GM12878 (cell line): ENCODE data around the gene AGRN. TPM values are rescaled to one million over a fixed set of nuclear protein-coding genes. Genes with fewer than 3 reads are reported as not detected.
A peak's percentile ranks its signal among the peaks of the same experiment; 100 is the strongest.
"Not testable (repeated sequence)": the region's sequence is repeated elsewhere in the genome, so short reads cannot be mapped to it uniquely, and the experiment has no call there.

ENCODE experiments used
- ATAC-seq: fragments of 200-7000 bp; cut with Tn5 transposase; 3 replicates; pipeline ENCODE4 v1.9.1; 2020; ENCODE audit warnings: mild to moderate bottlenecking, moderate library complexity
- BruUV-seq: library from RNA; stranded (reverse); fragments of 400-500 nt; replicated peaks from 2 replicates; lab custom pipeline; 2021; lab: Mats Ljungman, UMichigan
- CTCF ChIA-PET: fragments of 300-600 bp; sonication (Branson Sonifier 250); formaldehyde crosslinking; extraction: SDS; loops from one replicate; lab custom pipeline; 2021; ENCODE audit warnings: inconsistent platforms; lab: Yijun Ruan, JAX
- POLR2A ChIA-PET: fragments of 350-600 bp; formaldehyde crosslinking; extraction: SDS; loops from one replicate; lab custom pipeline; 2021; ENCODE audit warnings: inconsistent platforms; lab: Charles Lee
- RAD21 ChIA-PET: fragments of 300-600 bp; sonication (Branson Sonifier 250); formaldehyde crosslinking; loops from one replicate; lab custom pipeline; 2023; ENCODE audit warnings: antibody characterized with exemption; ENCODE audit not compliant: unreplicated experiment; lab: Charles Lee
- SMC1A ChIA-PET: fragments of 300-600 bp; sonication (Branson Sonifier 250); formaldehyde crosslinking; loops from one replicate; lab custom pipeline; 2023; ENCODE audit not compliant: unreplicated experiment, uncharacterized antibody; lab: Charles Lee
- DNase-seq: peaks from one replicate; pipeline ENCODE4 v3.0.0-alpha.2; 2011; ENCODE audit warnings: low read depth, low spot score
- FAIRE-seq: peaks from 3 replicates; lab custom pipeline; 2011; peaks lifted over from hg19 to GRCh38; lab: Jason Lieb, UNC
- H2AFZ ChIP-seq: 2 replicates; pipeline ENCODE4 v1.6.0; 2011; ENCODE audit warnings: low read depth, low read length, control low read depth; ENCODE audit not compliant: control insufficient read depth
- H3K27ac ChIP-seq: 2 replicates; pipeline ENCODE4 v1.5.1; 2011; ENCODE audit warnings: control low read depth; ENCODE audit not compliant: control insufficient read depth, insufficient read depth
- H3K27me3 ChIP-seq, 2 experiments: replicated peaks in 1 of 2; 2 replicates each; pipeline versions ENCODE4 v1.6.0 to v1.6.1; 2011; ENCODE audit warnings: low read length in 1 of 2; ENCODE audit not compliant: control insufficient read depth in 2 of 2, insufficient read depth in 2 of 2
- H3K36me3 ChIP-seq, 2 experiments: 2 replicates each; pipeline ENCODE4 v1.5.1; 2011; ENCODE audit warnings: low read length in 1 of 2; ENCODE audit not compliant: control insufficient read depth in 2 of 2, insufficient read depth in 2 of 2
- H3K4me1 ChIP-seq: 2 replicates; pipeline ENCODE4 v1.6.1; 2011; ENCODE audit warnings: mild to moderate bottlenecking, low read length, moderate library complexity, mixed read lengths; ENCODE audit not compliant: control insufficient read depth, insufficient read depth
- H3K4me2 ChIP-seq: 2 replicates; pipeline ENCODE4 v1.6.0; 2011; ENCODE audit warnings: control low read depth; ENCODE audit not compliant: control insufficient read depth, insufficient read depth
- H3K4me3 ChIP-seq: fragments of 200-600 bp; sonication (generic); 2 replicates; pipeline ENCODE4 v1.5.1; 2016
- H3K79me2 ChIP-seq: 2 replicates; pipeline ENCODE4 v1.6.0; 2011; ENCODE audit warnings: low read length; ENCODE audit not compliant: control insufficient read depth, insufficient read depth
- H3K9ac ChIP-seq: 2 replicates; pipeline ENCODE4 v1.8.0; 2011; ENCODE audit warnings: low read length, control low read depth, mixed read lengths; ENCODE audit not compliant: control insufficient read depth, insufficient read depth
- H3K9me3 ChIP-seq: replicated peaks from 3 replicates; pipeline ENCODE4 v1.5.1; 2011; ENCODE audit warnings: mild to moderate bottlenecking, low read length; ENCODE audit not compliant: control insufficient read depth, insufficient read depth
- H4K20me1 ChIP-seq: 2 replicates; pipeline ENCODE4 v1.6.0; 2011; ENCODE audit not compliant: control insufficient read depth, insufficient read depth
- ATF7 ChIP-seq: fragments of 450-650 bp; IDR thresholded peaks from 2 replicates; pipeline ENCODE4 v1.6.1; 2016; ENCODE audit warnings: low read depth, mild to moderate bottlenecking
- BCL11A ChIP-seq: IDR thresholded peaks from 2 replicates; pipeline ENCODE4 v1.6.1; 2011; ENCODE audit warnings: low read depth, low read length
- BCL3 ChIP-seq: IDR thresholded peaks from 2 replicates; pipeline ENCODE4 v1.6.1; 2011; ENCODE audit warnings: borderline replicate concordance, low read depth, mild to moderate bottlenecking, moderate library complexity, low read length; ENCODE audit not compliant: insufficient read depth, poor library complexity, severe bottlenecking
- BHLHE40 ChIP-seq, 2 experiments: fragments of 450-650 bp in 1 of 2; IDR thresholded peaks; 2 replicates each; pipeline ENCODE4 v1.6.1; 2011 to 2017; ENCODE audit warnings: low read depth in 2 of 2, borderline replicate concordance in 1 of 2, improper control_type of control experiment in 1 of 2, low read length in 1 of 2, mild to moderate bottlenecking in 1 of 2
- CREM ChIP-seq: IDR thresholded peaks from 2 replicates; pipeline ENCODE4 v1.6.1; 2014; ENCODE audit warnings: antibody characterized with exemption, low read depth
- DPF2 ChIP-seq: fragments of 450-650 bp; IDR thresholded peaks from 2 replicates; pipeline ENCODE4 v1.6.1; 2017; ENCODE audit warnings: mild to moderate bottlenecking
- EGR1 ChIP-seq, 2 experiments: IDR thresholded peaks; 1 replicate in 1 of 2; 2 replicates in 1 of 2; pipeline ENCODE4 v1.6.1; 2011 to 2012; ENCODE audit warnings: low read depth in 2 of 2, low read length in 2 of 2, borderline replicate concordance in 1 of 2, mild to moderate bottlenecking in 1 of 2, moderate library complexity in 1 of 2
- IKZF1 ChIP-seq: fragments of 450-650 bp; conservative IDR thresholded peaks from 2 replicates; pipeline ENCODE4 v1.6.1; 2017; ENCODE audit warnings: antibody characterized with exemption, mild to moderate bottlenecking
- IKZF2 ChIP-seq, 2 experiments: fragments of 450-650 bp; IDR thresholded peaks; 2 replicates each; pipeline ENCODE4 v1.6.1; 2017; ENCODE audit warnings: mild to moderate bottlenecking in 2 of 2, moderate library complexity in 2 of 2
- IRF4 ChIP-seq: IDR thresholded peaks from 2 replicates; pipeline ENCODE4 v1.6.1; 2011; ENCODE audit warnings: low read depth, low read length
- MEF2A ChIP-seq: IDR thresholded peaks from 2 replicates; pipeline ENCODE4 v1.6.1; 2011; ENCODE audit warnings: low read depth, mild to moderate bottlenecking, low read length, moderate library complexity; ENCODE audit not compliant: insufficient read depth
- MEF2B ChIP-seq: fragments of 450-650 bp; IDR thresholded peaks from 2 replicates; pipeline ENCODE4 v1.6.1; 2018; ENCODE audit warnings: mild to moderate bottlenecking, moderate library complexity; ENCODE audit not compliant: partially characterized antibody, poor library complexity, severe bottlenecking
- MXI1 ChIP-seq: fragments of 150-350 bp; IDR thresholded peaks from 2 replicates; pipeline ENCODE4 v1.6.1; 2011; ENCODE audit warnings: low read depth, mild to moderate bottlenecking, inconsistent platforms, low read length, improper control_type of control experiment
- NBN ChIP-seq: fragments of 450-650 bp; IDR thresholded peaks from 2 replicates; pipeline ENCODE4 v1.6.1; 2016
- PAX5 ChIP-seq: IDR thresholded peaks from 2 replicates; pipeline ENCODE4 v1.6.1; 2011; ENCODE audit warnings: low read depth, low read length, borderline replicate concordance
- RELB ChIP-seq: fragments of 450-650 bp; IDR thresholded peaks from 2 replicates; pipeline ENCODE4 v1.6.1; 2017; ENCODE audit warnings: low read depth, mild to moderate bottlenecking, moderate library complexity
- RUNX3 ChIP-seq: IDR thresholded peaks from 2 replicates; pipeline ENCODE4 v1.6.1; 2012; ENCODE audit warnings: low read length, inconsistent platforms
- SP1 ChIP-seq: IDR thresholded peaks from one replicate; pipeline ENCODE4 v1.6.1; 2011; ENCODE audit warnings: low read depth, low read length
- USF1 ChIP-seq: IDR thresholded peaks from 2 replicates; pipeline ENCODE4 v1.6.1; 2011; ENCODE audit warnings: borderline replicate concordance, low read depth, mild to moderate bottlenecking, moderate library complexity, mixed read lengths, low read length; ENCODE audit not compliant: insufficient read depth; ENCODE audit errors: extremely low read length
- WGBS: methylation state at CpG from one replicate; pipeline ENCODE4 v1.1.6; 2016; ENCODE audit warnings: low lambda C conversion rate; ENCODE audit not compliant: insufficient replicate concordance, insufficient coverage; ENCODE audit errors: missing lambda C conversion rate; 5-methylcytosine and 5-hydroxymethylcytosine counted together
- in situ Hi-C: fragments of 300-500 bp; cut with MboI; formaldehyde crosslinking; loops from 9 replicates; pipeline ENCODE4 v1.14.3; 2018; ENCODE audit warnings: mixed read lengths
- intact Hi-C: fragments of 100-400 bp; cut with micrococcal nuclease; formaldehyde crosslinking; loops from one replicate; pipeline ENCODE4 v1.14.2; 2022; ENCODE audit not compliant: unreplicated experiment
- polyA plus RNA-seq, 11 experiments: library from polyadenylated mRNA; depleted of rRNA in 4 of 11; unstranded in 6 of 11; stranded (reverse) in 5 of 11; fragments of >200 nt; fragmentation: Nextera tagmentation in 4 of 11; fragmentation: Illumina TruSeq in 1 of 11; extraction: Ambion mirVana in 4 of 11; extraction: Trizol in 1 of 11; gene quantifications; 1 replicate in 1 of 11; 2 replicates in 10 of 11; pipeline versions ENCODE4 v1.2.1 to v1.2.3, GENCODE V29; 2011 to 2016; ENCODE audit warnings: inconsistent platforms in 2 of 11, missing spikeins in 2 of 11, low read depth in 1 of 11
- total RNA-seq, 4 experiments: library from RNA; depleted of rRNA in 3 of 4; stranded (reverse); fragments of >200 nt in 3 of 4; fragmentation: Illumina TruSeq in 1 of 4; extraction: Trizol in 1 of 4; gene quantifications; 2 replicates each; pipeline versions ENCODE4 v1.2.1 to v1.2.3, GENCODE V29; 2013 to 2021

The AGRN gene
- total and polyA plus RNA-seq, 10 of the 15 experiments (the other 5 are each of a cell fraction or from before 2014, with no cell fraction given) = 0.02 to 41.8 (median 4.1) TPM

- H3K9ac ChIP-seq = peak overlapping the region; percentile 20; the same call in 1 of the 2 replicates
- H3K27ac ChIP-seq, H3K27me3 ChIP-seq, H3K36me3 ChIP-seq, H4K20me1 ChIP-seq, in situ Hi-C loops, H3K79me2 ChIP-seq, DNase-seq, H3K9me3 ChIP-seq, H2AFZ ChIP-seq, intact Hi-C loops, H3K4me3 ChIP-seq, BruUV-seq: not testable (repeated sequence)
- peaks cover 21% of the 10 kb centered on the region for H3K4me1 ChIP-seq
- FAIRE-seq = peak; percentile 78
- H3K4me2 ChIP-seq = peak overlapping the region; percentile 64
- RAD21 ChIA-PET = interaction anchor here (0.7 to 3.8 kb wide), 14 partner anchors 9 to 274 kb away, joined by 3 to 58 read pairs (median 7); partner anchors contain the start of genes AGRN and ISG15
- SMC1A ChIA-PET = interaction anchor here (0.8 to 3.6 kb wide), 9 partner anchors 9 to 91 kb away, joined by 3 to 24 read pairs (median 4); partner anchors contain the start of gene ISG15
- 36% methylated on average over 7 of the region's 7 CpGs for WGBS
- ATAC-seq = peak; percentile 9
- POLR2A ChIA-PET = interaction anchor here (0.6 to 2.9 kb wide), 6 partner anchors 9 to 663 kb away, joined by 3 to 15 read pairs (median 5); partner anchors contain the start of gene ISG15
- CTCF ChIA-PET = interaction anchor here (0.6 to 4.0 kb wide), 10 partner anchors 9 to 341 kb away, joined by 3 to 83 read pairs (median 9); partner anchors contain the start of genes AGRN, ISG15 and PERM1
- TF ChIP-seq NBN = peak; percentile 84
- peak; percentile 95 for TF ChIP-seq PAX5
- peak; percentile 54 for TF ChIP-seq SP1
- TF ChIP-seq CREM = peak; percentile 39; the same call in 1 of the 2 replicates
- TF ChIP-seq BHLHE40 (IDR thresholded peaks at IDR 0.05; ENCODE audit: borderline replicate concordance in 1 of 2, low read depth in 2 of 2, low read length in 1 of 2) = peak; percentile 82 to 90; a peak in 3 of 4 replicates
- peak; percentile 53 for TF ChIP-seq USF1
- peak; percentile 50 for TF ChIP-seq BCL3
- TF ChIP-seq IRF4 = 0 out of 2 replicates have a peak, but pooled peaks have one; percentile 44
- 0 out of 2 replicates have a peak, but pooled peaks have one; percentile 63 for TF ChIP-seq DPF2
- TF ChIP-seq RELB = 0 out of 2 replicates have a peak, but pooled peaks have one; percentile 25
- peak; percentile 32; the same call in 1 of the 2 replicates for TF ChIP-seq MXI1
- peak; percentile 92 for TF ChIP-seq MEF2B
- peak in 1 of 2 experiments; percentile 41; a peak in 1 of 4 replicates for TF ChIP-seq IKZF2 (IDR thresholded peaks at IDR 0.05)
- TF ChIP-seq BCL11A = 0 out of 2 replicates have a peak, but pooled peaks have one; percentile 10
- peak; percentile 26; the same call in 1 of the 2 replicates for TF ChIP-seq IKZF1
- TF ChIP-seq ATF7 = 0 out of 2 replicates have a peak, but pooled peaks have one; percentile 18
- TF ChIP-seq RUNX3 = peak; percentile 27; the same call in 1 of the 2 replicates
- peak; percentile 93 for TF ChIP-seq MEF2A
- peak in 1 of 2 experiments; percentile 79; a peak in 1 of 3 replicates for TF ChIP-seq EGR1 (IDR thresholded peaks at IDR 0.05; ENCODE audit: borderline replicate concordance in 1 of 2, low read depth in 2 of 2, low read length in 2 of 2)
Observed at GRCh38 chr1:1030867-1031658, 11.1 kb downstream of the AGRN start.
